K562 (cell line): ENCODE measurements around the gene COQ4. TPM values are rescaled to one million over a fixed set of nuclear protein-coding genes. Genes with fewer than 3 reads are reported as not detected.

Experiments used
- CREB3 ChIP-seq: fragments of 450-650 bp; conservative IDR thresholded peaks from 2 replicates; pipeline ENCODE4 v1.6.1; 2016; ENCODE audit warnings: missing genetic modification characterization, low read depth, mild to moderate bottlenecking, missing compliant biosample characterization, moderate library complexity
- DEAF1 ChIP-seq: fragments of 450-650 bp; formaldehyde crosslinking; IDR thresholded peaks from 2 replicates; pipeline ENCODE4 v1.4.0; 2020; ENCODE audit warnings: mild to moderate bottlenecking, moderate library complexity
- E2F6 ChIP-seq, 2 experiments: IDR thresholded peaks; 2 replicates each; pipeline ENCODE4 v1.6.1; 2011; ENCODE audit warnings: borderline replicate concordance in 1 of 2, control low read depth in 1 of 2, low read depth in 1 of 2, low read length in 1 of 2, mild to moderate bottlenecking in 1 of 2, mixed read lengths in 1 of 2, moderate library complexity in 1 of 2; ENCODE audit not compliant: insufficient read depth in 1 of 2, insufficient read length in 1 of 2, poor library complexity in 1 of 2, severe bottlenecking in 1 of 2; ENCODE audit errors: extremely low read depth in 1 of 2
- ELF4 ChIP-seq: fragments of 450-650 bp; formaldehyde crosslinking; IDR thresholded peaks from 2 replicates; pipeline ENCODE4 v1.4.0; 2022; ENCODE audit warnings: missing genetic modification characterization
- ELK3 ChIP-seq: fragments of 450-650 bp; formaldehyde crosslinking; IDR thresholded peaks from 2 replicates; pipeline ENCODE4 v1.4.0; 2020; ENCODE audit warnings: mild to moderate bottlenecking
- ETV6 ChIP-seq, 3 experiments: fragments of 150-350 bp in 1 of 3; sonication (generic) in 1 of 3; formaldehyde crosslinking in 1 of 3; IDR thresholded peaks; 2 replicates each; pipeline versions ENCODE4 v1.6.1 to v1.8.0; 2014 to 2022; ENCODE audit warnings: borderline replicate concordance in 2 of 3, low read depth in 2 of 3, antibody characterized with exemption in 1 of 3, low read length in 1 of 3, mild to moderate bottlenecking in 1 of 3, missing genetic modification reagents in 1 of 3
- HNRNPL ChIP-seq: fragments of 200-400 bp; formaldehyde crosslinking; IDR thresholded peaks from 2 replicates; pipeline ENCODE4 v1.6.1; 2017; ENCODE audit warnings: low read depth, mild to moderate bottlenecking, low read length
- MTA3 ChIP-seq: fragments of 450-650 bp; formaldehyde crosslinking; IDR thresholded peaks from 2 replicates; pipeline ENCODE4 v1.6.1; 2017; ENCODE audit warnings: mild to moderate bottlenecking, borderline replicate concordance
- PHF8 ChIP-seq: fragments of 200-600 bp; sonication (generic); IDR thresholded peaks from 2 replicates; pipeline ENCODE4 v1.6.1; 2012; ENCODE audit warnings: mixed run types, mild to moderate bottlenecking, inconsistent platforms, low read length, moderate library complexity, borderline replicate concordance
- RBM22 ChIP-seq: fragments of 200-400 bp; formaldehyde crosslinking; IDR thresholded peaks from 2 replicates; pipeline ENCODE4 v1.6.1; 2018; ENCODE audit warnings: low read length, low read depth; ENCODE audit not compliant: poor library complexity, severe bottlenecking
- TSC22D4 ChIP-seq: fragments of 450-650 bp; IDR thresholded peaks from 2 replicates; pipeline ENCODE4 v1.6.1; 2016; ENCODE audit warnings: missing genetic modification characterization, missing biosample characterization, control low read depth
- UBTF ChIP-seq, 2 experiments: IDR thresholded peaks; 2 replicates each; pipeline ENCODE4 v1.6.1; 2012; ENCODE audit warnings: improper control_type of control experiment in 2 of 2, low read depth in 2 of 2, low read length in 2 of 2, borderline replicate concordance in 1 of 2
- ZC3H8 ChIP-seq: fragments of 450-650 bp; IDR thresholded peaks from 2 replicates; pipeline ENCODE4 v1.6.1; 2017
- ZNF165 ChIP-seq: fragments of 250-450 bp; sonication (Bioruptor Pico); IDR thresholded peaks from 2 replicates; pipeline ENCODE4 v1.4.0; 2020; ENCODE audit warnings: borderline replicate concordance
- ZNF76 ChIP-seq: fragments of 250-450 bp; sonication (Bioruptor Pico); IDR thresholded peaks from 2 replicates; pipeline ENCODE4 v1.4.0; 2020; ENCODE audit warnings: mild to moderate bottlenecking, moderate library complexity, borderline replicate concordance
- polyA plus RNA-seq, 8 experiments: library from polyadenylated mRNA; depleted of rRNA in 4 of 8; stranded (reverse) in 5 of 8; unstranded in 3 of 8; fragments of >200 nt; fragmentation: Nextera tagmentation in 2 of 8; fragmentation: Illumina TruSeq in 1 of 8; extraction: Ambion mirVana in 2 of 8; extraction: Trizol in 1 of 8; gene quantifications; 2 replicates each; pipeline versions ENCODE4 v1.2.1 to v1.2.3, GENCODE V29; 2011 to 2014; ENCODE audit warnings: inconsistent platforms in 1 of 8, missing spikeins in 1 of 8
- total RNA-seq, 7 experiments: library from RNA; depleted of rRNA in 6 of 7; stranded (reverse); fragments of >200 nt in 6 of 7; fragmentation: Illumina TruSeq in 2 of 7; extraction: Trizol in 2 of 7; gene quantifications; 2 replicates each; pipeline versions ENCODE4 v1.2.1 to v1.2.3, GENCODE V29; 2011 to 2021; ENCODE audit warnings: low replicate concordance in 1 of 7

The COQ4 gene
- total and polyA plus RNA-seq, 9 of the 15 experiments (the other 6 are each of a cell fraction or from before 2014, with no cell fraction given): 9.1 to 135 (median 67.2) TPM

- no peak for TF ChIP-seq TSC22D4
- TF ChIP-seq ZNF76 (CRISPR knock-in tag): peak; percentile 93
- 0 out of 4 replicates have a peak, but pooled peaks of 1 of the 2 experiments have one; percentile 34 for TF ChIP-seq ETV6 (IDR thresholded peaks at IDR 0.05; ENCODE audit: borderline replicate concordance in 1 of 2, low read depth in 2 of 2, low read length in 1 of 2)
- no peak for TF ChIP-seq ETV6 (CRISPR knock-in tag; IDR thresholded peaks at IDR 0.05; ENCODE audit: borderline replicate concordance)
- peak; percentile 1; the same call in 1 of the 2 replicates for TF ChIP-seq ELF4 (CRISPR knock-in tag)
- no peak for TF ChIP-seq RBM22
- peak; percentile 94 for TF ChIP-seq HNRNPL
- 0 out of 2 replicates have a peak, but pooled peaks have one; percentile 31 for TF ChIP-seq ELK3 (CRISPR knock-in tag)
- TF ChIP-seq ZNF165 (CRISPR knock-in tag): no peak
- peak; percentile 80 for TF ChIP-seq PHF8
- TF ChIP-seq MTA3: peak; percentile 87
- no peak for TF ChIP-seq DEAF1 (CRISPR knock-in tag)
- TF ChIP-seq CREB3 (tag): no peak; the same call in 1 of the 2 replicates
- TF ChIP-seq E2F6 (IDR thresholded peaks at IDR 0.05; ENCODE audit: borderline replicate concordance in 1 of 2, extremely low read depth in 1 of 2, insufficient read depth in 1 of 2, insufficient read length in 1 of 2, low read depth in 1 of 2, low read length in 1 of 2, poor library complexity in 1 of 2, severe bottlenecking in 1 of 2): peak; percentile 94 to 98
- TF ChIP-seq UBTF (IDR thresholded peaks at IDR 0.05; ENCODE audit: borderline replicate concordance in 1 of 2, low read depth in 2 of 2, low read length in 2 of 2): peak; percentile 18 to 98; a peak in 2 of 4 replicates
- no peak for TF ChIP-seq ZC3H8
Measured at GRCh38 chr9:128339761-128340690, 17.4 kb downstream of the COQ4 start, which contains the start of gene SLC27A4 (continued).
